SK-N-MC (cell line): Measurements from ENCODE around the gene LSP1.

Source experiments
- EZH2 ChIP-seq: fragments of 200-600 bp; sonication (generic); IDR thresholded peaks from one replicate; pipeline ENCODE4 v1.6.1; 2017; ENCODE audit warnings: antibody characterized with exemption
- POLR2AphosphoS5 ChIP-seq: IDR thresholded peaks from 2 replicates; pipeline ENCODE4 v1.6.1; 2012; ENCODE audit warnings: mild to moderate bottlenecking, low read depth, low read length, borderline replicate concordance

GRCh38 chr11:1859004-1859403, 6.1 kb downstream of the LSP1 start:
- TF ChIP-seq EZH2 (no peak), POLR2AphosphoS5 (no peak)
